Right forelimb (tissue), 1 donor: Measurements from ENCODE around the gene BUD13.
A peak's percentile ranks its signal among the peaks of the same experiment; 100 is the strongest.
"Not testable (repeated sequence)": the region's sequence is repeated elsewhere in the genome, so short reads cannot be mapped to it uniquely, and the experiment has no call there.

Experiments used
- DNase-seq: peaks from one replicate; pipeline ENCODE4 v3.0.0-alpha.2; 2018

The BUD13 gene

DNA sequence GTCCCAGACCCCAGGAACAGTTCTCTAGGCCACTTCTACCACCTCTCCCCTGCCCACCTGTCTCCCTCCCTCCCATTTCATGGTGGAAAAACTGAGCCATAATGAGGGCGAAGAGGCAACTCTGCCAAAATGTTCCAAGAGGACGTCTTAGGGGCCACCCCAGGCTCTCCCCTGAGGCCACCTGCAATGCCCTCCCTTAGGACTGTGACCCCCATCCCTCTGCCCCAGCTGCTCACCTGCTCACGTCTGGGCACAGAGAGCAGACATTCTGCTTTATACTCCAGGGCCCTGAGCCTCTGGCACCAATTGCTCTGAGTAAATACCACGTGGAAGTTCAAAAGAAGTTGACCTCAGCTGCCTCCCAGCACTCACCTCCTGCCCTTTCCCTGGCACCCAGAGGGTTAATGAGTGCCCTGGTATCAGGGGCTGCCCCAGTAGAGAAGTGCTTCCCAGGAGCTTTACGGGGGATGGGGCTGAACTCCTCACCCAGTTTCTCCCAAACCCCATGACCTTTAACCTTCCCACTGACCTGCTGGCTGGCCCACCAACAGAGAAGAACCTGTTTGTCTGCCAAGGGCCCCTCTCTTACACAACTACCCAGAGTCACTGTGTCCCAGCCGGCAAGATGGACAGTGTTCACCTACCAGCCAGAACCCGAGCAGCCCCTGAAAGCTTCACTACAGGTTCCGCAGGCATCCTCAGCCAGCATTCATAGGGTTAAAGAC lies 19.5 kb upstream of the BUD13 start:
- no peak for DNase-seq

DNA sequence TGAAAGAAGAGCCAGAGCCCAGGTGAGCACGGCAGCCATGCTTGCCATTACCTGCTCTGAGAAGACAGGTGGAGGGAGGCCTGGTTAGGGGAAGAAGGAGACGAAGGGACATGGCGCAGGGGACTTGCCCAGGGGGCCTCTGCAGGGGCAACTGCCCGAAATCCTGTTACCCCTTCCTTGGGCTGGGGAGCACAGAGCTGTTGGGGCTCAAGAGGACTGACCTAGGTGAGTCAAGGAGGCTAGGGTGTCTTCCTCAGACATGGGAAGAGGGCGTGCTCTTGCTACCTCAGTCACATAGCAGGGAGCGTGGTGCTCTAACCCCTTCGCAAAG lies 19.0 kb upstream of the BUD13 start, which contains the start of gene APOA5:
TSS of gene APOA5 (minus strand) at position 67 of the 331 bp plus-strand sequence. CDS start at position 48, 19 bp downstream.
- DNase-seq: no peak

DNA sequence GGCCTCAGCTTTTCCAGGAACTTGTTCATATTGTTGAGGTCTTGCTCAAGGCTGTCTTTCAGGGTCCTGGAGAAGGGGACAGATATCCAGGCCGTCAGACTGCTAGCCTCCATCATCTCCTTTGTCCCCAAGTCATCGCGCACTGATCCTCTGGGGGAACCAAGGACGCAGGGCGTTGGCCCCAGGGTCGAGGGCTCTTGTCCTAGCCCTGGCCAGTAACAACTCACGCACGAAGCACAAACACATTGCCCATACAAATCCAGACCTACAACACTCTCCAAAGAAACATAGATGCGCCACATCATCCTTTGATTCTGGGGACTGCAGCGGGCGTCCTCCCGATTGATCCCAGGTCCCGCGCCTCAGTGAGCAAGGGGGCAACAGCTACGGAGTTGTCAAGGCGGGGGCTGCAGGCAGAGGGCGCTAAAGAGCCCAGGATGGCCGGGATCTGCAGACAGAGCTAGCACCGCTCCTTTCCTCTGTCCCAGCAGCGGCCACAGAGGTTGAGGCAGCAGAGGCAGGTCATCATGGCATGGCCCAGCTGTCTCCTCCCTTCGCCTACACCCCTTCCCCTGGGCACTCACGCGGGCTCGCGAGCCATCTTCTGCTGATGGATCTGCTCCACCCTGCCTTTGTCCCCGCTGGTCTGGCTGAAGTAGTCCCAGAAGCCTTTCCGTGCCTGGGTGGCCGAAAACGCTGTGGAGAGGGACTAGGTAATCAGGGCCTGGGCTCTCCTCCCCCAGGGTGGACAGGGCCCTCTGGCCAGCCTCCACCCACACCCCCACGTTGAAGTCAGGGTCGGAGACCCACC lies 18.4 kb upstream of the BUD13 start:
- peak; percentile 79 for DNase-seq

DNA sequence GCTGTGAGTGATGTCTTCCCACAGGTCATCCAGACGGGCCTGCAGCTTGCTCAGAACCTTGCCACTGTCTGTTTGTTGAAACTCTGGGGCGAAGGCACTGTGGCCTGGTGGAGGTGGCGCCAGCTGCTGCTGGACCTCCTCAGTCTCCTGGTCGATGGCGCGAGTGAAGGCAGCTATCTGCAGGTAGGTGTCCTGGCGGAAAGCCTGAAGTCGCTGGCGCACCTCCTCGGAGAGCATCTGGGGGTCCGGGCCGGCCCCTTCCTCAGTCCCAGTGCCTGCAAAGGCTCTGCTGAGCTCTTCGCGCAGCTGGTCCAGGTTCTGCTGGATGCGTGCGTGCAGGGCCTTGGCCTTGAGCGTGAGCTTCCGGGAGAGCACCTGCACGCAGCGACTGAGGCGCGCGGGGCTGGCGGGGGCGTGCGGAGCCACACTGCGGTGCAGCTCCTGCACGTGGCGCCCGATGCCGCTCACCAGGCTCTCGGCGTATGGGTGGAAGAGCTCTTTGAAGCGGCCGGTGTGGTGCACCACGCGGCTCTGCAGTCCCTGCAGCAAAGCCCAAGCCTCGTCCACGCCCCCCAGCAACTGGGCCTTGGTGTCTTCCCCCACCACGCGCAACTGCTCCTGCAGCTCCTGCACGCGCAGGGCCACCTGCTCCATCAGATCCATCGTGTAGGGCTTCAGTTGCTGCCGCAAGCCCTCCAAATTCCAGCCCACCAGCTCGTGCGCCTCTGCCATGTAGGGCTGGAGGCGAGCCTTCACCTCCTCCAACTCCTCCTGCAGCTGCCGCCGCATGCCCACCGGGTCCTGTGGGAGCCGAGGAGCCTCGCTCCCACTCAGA lies 17.6 kb upstream of the BUD13 start:
- no peak for DNase-seq

DNA sequence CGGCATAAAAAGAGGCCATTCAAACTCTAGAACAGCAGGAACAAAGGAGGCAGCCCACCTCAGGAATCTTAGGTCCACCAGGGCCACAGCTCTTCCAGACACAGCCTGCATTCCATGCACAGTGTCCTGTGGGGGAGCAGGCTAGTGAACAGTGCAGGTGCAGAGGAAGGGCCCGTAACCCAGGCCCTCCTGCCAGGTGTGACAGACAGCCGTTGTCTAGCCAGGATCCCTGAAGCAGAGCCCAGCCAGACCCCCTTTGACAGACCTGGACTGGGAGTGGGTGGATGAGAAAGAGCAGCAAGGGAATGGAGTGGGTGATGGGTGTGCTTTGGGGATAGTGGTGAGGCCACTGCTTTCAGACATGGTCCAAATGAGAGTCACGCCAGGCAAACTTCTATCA lies 16.2 kb upstream of the BUD13 start:
- no peak for DNase-seq

DNA sequence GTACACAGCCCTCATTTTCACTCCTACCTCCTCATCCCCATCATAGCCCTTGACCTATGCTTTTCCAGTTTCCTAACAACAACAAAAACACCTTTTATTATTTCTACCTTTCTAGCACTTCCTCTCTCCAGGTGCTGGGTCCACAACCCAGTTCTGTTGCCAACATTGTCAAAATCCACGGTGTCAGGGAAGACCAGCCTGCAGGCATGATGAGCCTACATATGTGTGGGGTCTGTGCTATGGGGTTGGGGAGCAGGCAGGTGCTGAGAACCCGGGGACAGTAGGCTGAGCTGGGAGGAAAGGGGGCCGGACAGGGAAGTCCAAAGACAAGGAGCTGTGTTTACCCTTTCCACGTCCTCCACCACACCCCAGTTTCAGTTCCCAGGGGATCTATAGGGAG lies 15.7 kb upstream of the BUD13 start:
- DNase-seq: no peak

DNA sequence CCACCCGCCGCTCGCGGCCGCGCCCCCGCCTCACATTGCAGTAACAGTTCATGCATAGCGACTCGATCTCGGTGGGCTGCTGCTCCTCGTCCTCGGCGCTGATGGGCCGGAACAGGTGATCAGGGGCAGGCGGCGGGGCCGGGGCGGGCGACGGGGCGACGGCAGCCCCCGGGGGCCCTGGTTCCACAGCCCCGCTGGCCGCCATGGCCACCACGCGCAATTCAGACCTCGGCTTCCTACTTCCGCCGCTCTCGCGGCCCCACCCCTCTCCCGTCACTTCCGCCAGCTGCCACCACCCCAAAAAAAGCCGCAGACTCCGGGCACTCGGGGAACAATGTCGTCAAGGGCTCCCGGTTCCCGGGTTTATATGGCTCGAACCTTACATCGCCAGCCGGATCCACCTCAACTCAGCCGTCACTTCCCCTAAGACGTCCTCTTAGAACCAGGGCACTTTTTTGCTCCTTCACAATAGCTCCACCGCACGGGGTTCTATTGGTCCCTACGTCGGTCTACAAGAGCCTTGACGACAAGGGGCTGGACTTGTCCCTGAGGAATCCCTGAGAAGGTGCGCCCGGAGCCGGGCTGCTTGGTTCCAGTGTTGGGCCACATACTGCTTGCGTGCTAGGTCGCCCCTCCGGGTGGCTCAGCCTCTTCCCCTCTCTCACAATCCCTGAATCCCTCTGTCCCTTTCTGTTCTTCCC lies 15.1 kb upstream of the BUD13 start, which contains the start of gene ZPR1:
TSS of gene ZPR1 (minus strand) at position 238 of the 701 bp plus-strand sequence. CDS start at position 205, 33 bp downstream.
- peak; percentile 93 for DNase-seq

DNA sequence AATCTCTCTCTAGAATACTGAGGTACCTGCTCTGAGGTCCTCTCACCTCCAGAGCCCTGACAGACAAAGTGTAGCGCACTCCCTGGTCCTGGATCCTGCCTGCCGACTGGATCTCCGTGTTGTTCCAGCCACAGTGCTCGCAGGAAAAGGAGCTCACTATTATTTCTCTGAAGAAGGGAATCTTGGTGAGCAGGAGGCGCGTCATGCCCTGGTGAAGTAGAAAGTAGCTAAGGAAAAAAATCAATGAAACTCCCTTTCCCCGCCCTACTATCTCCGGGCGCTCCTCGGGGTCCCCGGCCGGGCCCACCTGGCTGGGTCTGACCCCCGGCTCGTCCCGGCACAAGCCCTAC lies 14.6 kb upstream of the BUD13 start:
- no peak for DNase-seq

DNA sequence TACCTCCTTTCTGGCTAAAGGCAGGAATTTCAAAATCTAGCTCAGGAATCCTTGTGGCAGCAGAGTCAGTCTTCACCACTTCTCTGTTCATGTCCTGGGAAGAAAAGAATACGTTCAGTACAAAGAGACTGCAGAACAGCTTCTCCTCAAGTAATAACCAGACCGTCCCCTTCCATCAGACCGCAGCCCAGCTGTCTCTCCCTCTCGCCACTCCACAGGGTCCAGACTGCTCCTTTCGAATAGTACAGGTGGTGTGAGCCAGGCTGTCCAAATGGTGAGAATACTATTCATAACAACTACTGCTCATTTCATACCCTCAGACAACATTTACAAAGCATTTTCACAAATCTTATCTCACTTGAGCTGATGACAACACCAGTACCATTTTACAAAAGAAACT lies 14.2 kb upstream of the BUD13 start:
- no peak for DNase-seq

DNA sequence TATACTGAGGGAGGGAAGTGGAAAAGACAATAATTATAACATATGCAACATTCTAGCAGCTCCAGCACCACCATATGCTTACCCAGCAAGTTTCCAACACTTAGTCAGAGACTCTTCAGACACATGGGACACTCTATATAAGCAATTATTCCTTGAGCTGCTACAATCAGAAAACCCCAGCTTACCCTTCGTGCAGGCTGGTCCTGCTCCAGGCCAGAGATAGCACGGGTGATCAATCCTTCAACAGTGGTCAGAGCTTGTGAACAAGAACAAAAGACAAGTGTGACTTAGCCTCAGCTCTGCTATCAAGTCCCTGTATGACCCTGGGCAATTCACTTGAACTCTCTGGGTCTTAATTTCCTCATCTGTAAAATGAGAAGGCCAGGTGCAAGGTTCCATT lies 13.5 kb upstream of the BUD13 start:
- DNase-seq: no peak

DNA sequence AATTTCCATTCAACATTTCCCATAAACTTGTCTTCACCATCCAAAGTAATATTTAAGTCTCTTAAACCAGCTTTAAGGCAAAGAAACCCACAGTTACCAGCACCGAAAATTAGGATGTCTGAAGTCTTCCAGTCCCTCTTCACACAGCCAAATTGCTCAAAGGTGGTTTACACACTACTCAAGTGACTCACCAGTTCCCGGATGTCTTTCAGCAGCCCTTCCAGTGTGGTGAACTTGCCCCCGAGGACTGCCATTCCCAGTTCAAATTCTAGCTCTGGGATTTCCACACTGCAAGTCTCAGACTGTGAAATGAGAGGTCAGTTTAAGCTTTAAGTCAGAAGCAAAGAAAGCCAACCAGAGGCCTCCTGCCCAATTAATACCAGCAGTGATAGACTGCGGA lies 9.9 kb upstream of the BUD13 start:
- no peak for DNase-seq

- no peak for DNase-seq
Observed at GRCh38 chr11:116778556-116778955, 5.8 kb upstream of the BUD13 start.

- DNase-seq: no peak
Observed at GRCh38 chr11:116777056-116777455, 4.3 kb upstream of the BUD13 start.

DNA sequence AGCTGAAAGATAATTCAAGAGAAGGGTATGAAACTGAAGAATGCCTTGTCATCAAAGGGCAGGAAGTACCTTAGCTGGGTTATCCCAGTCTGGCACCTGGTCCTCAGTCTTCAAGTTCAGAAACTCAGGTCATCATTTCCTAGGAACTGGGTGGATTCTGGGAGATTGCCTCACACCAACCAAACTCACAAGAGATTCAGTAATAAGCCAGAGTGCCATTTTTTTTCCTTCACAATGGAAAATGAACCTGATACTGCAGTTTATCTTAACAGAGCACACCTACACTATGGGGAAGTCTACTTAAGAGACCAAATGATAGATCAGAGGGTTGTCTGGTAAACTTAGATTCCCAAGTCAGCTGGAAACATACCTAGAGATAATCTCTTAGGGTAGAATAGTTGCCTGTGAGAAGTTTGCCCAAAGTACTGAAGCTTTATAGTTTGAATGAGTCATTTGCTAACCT lies 3.8 kb upstream of the BUD13 start:
- DNase-seq: no peak

DNA sequence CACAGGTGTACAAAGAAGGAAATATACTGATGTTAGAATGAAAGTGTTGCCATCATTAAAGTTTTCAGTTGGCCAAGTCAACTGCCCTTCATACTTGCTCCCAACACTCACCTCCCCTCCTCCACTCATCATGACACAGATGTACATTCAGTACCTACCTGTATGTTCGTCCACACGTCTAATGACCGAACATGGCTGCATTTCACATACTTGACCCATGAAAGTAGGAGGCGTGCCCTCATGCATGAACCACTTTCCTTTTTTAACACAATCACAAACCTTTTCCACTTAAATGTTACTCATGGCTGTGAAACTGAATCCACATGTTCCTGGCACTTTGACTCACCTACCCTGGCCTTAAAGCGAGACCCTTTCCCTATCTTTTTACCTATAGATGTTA lies 3.2 kb upstream of the BUD13 start:
- DNase-seq: no peak

DNA sequence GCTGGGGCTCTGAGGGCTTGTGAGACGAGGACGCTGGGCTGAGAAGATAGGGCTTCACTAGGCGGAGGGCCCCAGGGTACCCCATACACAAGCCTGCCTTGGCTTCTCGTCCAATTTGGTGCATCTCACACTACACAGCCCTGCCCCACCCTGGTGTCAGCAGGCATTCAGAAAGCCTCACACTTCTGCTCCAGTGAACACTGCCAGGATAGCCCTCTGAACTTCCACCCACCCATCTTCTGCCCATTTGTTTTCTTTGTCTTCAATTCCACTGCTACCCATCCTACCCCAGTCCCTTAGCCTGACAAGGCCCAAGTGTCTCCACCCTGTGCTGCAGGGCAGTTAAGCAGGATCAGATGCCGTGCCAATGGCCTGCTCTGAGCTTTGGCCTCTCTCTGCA lies 1.9 kb upstream of the BUD13 start:
- DNase-seq: no peak

GRCh38 chr11:116773203-116774097 lies 663 bp upstream of the BUD13 start:
- no peak for DNase-seq

GRCh38 chr11:116771935-116772334 lies 852 bp downstream of the BUD13 start:
- DNase-seq: no peak

GRCh38 chr11:116762132-116762531 lies 10.7 kb downstream of the BUD13 start:
- DNase-seq: no peak

DNA sequence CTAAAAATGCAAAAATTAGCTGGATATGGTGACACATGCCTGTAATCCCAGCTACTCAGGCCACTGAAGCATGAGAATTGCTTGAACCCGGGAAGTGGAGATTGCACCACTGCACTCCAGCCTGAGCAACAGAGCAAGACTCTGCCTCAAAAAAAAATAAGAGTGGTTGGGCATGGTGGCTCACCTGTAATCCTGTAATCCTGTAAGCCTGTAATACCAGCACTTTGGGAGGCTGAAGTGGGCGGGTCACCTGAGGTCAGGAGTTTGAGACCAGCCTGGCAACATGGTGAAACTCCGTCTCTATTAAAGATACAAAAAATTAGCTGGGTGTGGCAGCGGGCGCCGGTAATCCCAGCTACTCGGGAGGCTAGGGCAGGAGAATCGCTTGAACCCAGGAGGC lies 16.7 kb downstream of the BUD13 start:
- DNase-seq: not testable (repeated sequence)

GRCh38 chr11:116750070-116750718 lies 22.6 kb downstream of the BUD13 start:
- DNase-seq: no peak
